HG03571 (cell line): Measurements from ENCODE around the gene PXDN.
"Not testable (repeated sequence)": the region's sequence is repeated elsewhere in the genome, so short reads cannot be mapped to it uniquely, and the experiment has no call there.

Source experiments
- ATAC-seq: cut with Tn5 transposase; IDR thresholded peaks from one replicate; pipeline ENCODE4 v1.9.1; 2021; ENCODE audit not compliant: unreplicated experiment

The PXDN gene, protein sequence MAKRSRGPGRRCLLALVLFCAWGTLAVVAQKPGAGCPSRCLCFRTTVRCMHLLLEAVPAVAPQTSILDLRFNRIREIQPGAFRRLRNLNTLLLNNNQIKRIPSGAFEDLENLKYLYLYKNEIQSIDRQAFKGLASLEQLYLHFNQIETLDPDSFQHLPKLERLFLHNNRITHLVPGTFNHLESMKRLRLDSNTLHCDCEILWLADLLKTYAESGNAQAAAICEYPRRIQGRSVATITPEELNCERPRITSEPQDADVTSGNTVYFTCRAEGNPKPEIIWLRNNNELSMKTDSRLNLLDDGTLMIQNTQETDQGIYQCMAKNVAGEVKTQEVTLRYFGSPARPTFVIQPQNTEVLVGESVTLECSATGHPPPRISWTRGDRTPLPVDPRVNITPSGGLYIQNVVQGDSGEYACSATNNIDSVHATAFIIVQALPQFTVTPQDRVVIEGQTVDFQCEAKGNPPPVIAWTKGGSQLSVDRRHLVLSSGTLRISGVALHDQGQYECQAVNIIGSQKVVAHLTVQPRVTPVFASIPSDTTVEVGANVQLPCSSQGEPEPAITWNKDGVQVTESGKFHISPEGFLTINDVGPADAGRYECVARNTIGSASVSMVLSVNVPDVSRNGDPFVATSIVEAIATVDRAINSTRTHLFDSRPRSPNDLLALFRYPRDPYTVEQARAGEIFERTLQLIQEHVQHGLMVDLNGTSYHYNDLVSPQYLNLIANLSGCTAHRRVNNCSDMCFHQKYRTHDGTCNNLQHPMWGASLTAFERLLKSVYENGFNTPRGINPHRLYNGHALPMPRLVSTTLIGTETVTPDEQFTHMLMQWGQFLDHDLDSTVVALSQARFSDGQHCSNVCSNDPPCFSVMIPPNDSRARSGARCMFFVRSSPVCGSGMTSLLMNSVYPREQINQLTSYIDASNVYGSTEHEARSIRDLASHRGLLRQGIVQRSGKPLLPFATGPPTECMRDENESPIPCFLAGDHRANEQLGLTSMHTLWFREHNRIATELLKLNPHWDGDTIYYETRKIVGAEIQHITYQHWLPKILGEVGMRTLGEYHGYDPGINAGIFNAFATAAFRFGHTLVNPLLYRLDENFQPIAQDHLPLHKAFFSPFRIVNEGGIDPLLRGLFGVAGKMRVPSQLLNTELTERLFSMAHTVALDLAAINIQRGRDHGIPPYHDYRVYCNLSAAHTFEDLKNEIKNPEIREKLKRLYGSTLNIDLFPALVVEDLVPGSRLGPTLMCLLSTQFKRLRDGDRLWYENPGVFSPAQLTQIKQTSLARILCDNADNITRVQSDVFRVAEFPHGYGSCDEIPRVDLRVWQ (N-terminal part only)

DNA sequence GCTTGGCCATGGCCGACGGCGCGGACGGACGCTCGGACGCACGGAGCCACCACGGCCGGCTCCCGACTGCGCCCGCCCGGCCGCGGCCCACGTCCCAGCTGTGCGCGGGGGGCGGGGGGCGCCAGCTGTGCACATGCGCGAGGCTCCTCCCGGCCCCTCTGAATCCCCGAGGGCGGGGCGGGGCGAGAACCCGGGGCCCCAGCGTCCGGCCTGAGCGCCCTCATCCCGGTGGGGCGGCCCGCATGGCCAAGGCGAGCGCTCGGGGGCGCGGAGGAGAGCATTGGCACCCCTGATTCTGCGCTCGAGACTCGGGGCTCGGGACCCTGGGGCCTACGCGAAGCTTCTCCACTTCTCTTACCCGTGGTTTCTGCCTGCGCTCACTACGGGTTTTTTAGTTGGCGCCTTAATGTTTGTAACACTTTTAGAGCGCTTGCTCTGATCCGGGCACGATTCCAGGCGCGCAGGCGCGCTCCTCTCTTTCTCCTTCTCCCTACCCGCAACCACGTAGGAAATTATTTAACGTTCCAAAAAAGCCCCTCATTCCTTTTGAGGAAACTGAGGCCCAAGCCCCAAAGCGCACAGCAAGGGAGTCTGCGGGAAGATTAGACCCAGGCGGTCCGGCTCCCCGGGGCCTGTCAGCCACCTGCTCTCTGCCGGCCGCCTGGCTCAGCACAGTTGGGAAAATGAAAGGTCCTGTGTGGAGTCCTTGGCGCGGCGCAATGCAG lies at the start of gene PXDN:
TSS of gene PXDN (minus strand) at position 70 of the 725 bp plus-strand sequence. CDS start at position 10, 60 bp downstream.
- ATAC-seq, result no peak

DNA sequence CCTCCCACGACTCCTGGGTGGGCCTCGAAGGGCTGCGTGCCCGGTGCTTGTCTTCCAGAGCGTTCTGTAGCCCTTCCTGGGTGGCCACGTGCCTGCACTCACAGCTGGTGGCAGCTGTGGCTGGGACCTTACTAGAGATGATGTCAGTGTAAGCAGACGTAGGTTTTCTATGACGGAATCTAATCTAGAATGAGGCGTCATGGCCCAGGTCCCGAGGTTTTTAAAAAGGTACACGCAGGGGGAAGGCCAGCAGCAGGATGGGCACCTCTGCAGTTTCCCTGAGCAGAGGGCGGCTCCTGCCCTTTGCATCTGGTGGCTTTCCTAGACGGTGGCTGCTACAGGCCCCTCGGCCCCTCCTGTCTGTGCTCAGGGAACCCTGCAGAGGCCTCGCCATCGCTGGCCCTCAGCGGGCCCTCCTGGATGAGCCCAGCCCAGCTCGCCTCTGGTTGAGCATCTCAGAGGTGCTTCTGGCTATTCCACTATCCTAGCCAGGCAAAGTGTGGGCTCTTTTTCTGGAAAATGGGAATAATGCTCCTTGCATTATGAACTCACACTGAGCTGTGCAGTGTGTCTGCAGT lies 49.6 kb upstream of the PXDN start:
- ATAC-seq, result no peak

DNA sequence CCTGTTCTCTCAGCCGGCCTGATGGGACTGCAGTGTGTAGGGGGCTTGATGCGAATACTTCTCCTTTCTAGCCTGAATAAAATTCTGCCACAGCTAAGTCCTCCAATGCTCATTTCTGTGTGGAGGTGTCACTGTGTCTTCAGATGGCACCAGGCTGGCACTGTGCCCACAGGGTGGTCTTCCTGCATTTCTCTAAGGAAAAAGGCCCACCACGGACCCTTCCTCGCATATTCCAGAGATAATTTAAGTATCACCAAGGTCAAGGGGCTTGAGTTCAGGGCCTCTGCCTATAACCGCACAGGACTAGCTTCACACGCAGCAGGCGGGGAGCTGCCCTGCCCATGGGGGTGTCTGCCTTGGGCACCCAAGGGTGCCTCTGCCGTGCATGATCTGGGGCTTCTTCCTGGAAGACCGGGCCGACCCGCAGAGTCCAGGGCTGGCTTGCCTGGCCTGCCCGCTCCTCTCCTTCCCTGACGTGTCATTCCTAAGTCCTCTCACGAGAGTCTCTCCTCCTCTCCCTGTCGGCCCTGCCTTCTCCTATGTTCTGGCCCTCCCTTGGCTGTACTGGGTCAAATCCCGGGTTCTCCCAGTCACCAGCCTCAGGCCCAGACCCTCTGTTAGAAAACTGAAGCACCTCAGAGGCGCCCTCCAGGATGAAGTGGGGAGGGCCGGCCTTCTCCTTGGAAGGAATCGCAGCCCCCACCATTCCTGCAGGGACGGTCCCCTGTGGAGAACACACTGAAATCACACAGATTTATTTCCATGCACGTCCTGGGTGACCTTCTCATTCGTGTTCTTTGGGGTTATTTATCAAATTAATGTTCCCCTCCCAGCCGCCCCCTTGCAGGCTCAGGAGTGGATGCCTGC lies 48.9 kb upstream of the PXDN start:
- ATAC-seq, result no peak

DNA sequence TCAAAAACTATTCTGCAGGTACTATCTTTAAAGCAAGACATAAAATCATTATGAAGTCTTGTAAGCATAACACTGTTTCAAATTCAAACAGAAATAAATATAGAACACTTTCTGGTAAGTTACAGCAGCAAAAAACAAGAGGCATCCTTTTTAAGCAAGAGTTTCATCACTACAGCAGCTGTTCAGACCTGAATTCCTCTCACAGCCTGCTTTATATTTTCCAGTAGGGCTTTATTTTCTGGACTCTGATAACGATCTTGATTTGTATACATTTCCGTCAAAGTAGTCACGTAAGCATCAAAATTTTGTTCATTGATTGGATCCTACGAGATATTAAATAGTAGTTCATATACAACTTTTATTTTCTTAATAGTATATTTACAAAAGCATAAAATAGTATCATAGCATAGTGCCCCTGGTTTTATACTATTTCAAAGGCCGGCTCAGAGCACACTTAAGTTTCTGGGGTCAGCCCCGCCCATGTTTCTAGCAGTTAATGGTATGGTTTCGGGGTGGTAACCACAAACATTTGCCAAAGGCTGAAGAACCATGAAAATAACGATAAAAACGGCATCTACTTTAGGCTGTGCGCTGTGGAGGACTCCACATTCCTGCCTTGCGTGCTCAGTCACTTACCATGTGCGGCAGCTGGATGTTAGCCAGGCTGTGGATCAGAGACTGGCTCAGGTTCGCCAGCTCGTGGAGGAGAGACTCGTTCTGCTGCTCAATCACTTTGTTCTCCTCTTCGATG lies 47.5 kb upstream of the PXDN start:
- ATAC-seq, result no peak

DNA sequence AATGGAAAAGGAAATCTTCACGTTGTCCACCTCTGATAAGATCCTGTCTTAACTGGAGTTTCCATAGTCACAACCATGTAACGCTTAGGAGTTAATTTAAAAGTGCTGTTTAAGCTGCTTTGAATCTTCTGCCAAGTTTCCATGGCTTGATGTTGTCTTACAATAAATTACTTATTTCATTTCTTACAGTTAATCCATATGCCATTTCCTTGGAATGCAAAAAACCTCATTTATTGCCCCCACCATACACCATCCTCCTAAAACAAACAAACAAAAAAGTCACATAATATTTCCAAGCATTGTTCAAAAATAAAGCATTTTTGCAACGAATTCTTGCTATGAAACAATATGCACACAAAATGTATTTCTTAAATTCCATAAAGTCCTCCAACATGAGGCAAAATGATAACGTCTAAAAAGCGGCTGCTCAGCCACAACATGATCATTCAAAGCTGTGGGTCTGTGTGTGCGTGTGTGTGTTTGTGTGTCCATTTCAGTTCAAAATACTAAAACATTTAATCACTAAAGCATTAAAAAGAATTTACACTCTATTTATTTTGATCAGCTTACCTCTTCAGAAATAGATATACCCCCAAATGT lies 46.8 kb upstream of the PXDN start:
- ATAC-seq, result no peak

DNA sequence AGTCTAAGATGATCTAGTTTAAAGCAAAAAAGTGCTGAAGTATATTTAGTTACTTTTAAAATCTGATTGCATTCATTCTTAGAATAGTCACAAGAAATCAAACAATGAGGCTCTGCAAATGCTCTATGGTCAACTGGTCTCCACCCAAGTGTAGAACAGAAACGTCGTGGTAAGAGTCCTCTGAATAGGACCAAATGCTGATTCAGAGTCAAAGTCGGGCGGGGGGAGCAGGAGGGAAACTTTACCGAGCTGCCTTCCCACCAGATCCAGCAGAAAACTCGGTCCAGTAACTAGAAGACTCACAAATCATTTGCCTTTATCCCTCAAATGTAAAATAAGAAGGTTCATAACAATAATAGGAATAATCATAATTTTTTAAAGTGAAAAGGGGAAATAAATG lies 46.2 kb upstream of the PXDN start:
- no peak for ATAC-seq

DNA sequence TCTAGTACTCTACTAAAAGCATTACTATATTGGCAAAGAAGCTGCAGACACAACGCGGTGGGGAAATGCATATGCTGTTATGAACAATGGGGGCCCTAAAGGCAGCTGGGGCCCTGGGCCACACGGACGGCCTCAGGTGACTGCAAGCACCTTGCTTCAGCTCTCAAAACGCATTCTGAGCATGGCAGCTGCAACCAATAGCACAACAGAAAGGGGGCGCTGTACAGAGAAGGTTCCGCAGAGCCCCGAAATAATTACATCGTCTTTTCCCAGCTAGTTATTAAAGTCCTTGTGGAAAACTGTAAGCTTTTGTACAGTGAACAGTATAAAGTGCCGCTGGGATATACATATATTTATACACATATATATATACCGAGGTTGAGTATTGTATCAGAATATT lies 45.3 kb upstream of the PXDN start:
- no peak for ATAC-seq

DNA sequence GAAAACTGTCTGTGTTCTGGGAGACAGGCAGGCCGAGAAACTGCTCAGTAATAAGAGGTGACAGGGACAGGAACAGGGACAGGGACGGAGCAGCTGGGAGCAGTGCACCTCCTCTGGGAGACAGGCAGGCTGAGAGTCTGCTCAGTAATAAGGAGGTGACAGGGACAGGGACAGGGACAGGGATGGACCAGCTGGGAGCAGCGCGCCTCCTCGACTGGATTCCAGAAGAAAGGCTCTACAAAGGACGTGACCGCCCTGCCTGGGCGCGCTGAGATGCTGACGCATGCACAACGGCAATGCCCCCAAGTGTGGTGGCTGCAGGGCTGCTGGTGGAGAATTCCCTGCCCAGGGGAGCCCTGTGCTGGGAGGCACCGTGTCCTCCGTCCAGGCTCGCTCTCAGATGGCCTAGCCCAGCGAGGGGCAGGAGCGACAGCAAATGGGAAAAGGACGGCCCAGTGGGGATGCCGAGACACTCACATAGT lies 44.2 kb upstream of the PXDN start:
- no peak for ATAC-seq

DNA sequence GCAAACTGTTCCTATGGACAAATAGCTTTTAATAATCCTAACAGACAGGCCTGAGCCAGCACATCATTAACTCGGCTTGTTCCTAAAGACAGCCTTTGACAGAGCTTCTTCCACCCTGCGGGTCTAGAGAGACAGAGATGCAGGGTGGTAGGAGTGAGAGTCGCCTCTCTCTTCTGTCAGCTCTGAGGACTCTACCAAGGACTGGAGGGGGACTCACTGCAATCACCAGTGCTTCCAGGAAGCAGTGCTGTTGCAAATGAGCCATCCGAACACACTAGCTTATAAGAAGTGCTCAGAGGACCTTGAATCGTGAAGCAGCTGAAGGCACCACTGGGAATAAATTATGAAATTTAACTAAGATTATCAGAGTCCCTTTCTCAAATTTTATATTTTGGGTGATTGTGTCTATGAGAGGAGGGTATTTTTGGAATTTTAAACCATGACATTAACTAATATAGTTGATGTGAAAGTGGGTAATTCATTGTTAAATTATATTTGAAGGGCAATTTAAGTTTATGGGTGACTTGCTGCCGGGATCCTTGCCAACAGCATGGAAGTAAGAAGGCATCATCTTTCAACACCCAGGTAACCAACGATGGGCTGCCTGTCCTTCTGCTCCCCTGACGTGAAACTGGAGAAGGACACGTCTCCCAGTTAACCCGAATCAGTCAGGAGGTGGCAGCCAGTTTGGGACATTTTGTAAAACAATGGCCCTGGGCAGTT lies 43.6 kb upstream of the PXDN start:
- no peak for ATAC-seq

DNA sequence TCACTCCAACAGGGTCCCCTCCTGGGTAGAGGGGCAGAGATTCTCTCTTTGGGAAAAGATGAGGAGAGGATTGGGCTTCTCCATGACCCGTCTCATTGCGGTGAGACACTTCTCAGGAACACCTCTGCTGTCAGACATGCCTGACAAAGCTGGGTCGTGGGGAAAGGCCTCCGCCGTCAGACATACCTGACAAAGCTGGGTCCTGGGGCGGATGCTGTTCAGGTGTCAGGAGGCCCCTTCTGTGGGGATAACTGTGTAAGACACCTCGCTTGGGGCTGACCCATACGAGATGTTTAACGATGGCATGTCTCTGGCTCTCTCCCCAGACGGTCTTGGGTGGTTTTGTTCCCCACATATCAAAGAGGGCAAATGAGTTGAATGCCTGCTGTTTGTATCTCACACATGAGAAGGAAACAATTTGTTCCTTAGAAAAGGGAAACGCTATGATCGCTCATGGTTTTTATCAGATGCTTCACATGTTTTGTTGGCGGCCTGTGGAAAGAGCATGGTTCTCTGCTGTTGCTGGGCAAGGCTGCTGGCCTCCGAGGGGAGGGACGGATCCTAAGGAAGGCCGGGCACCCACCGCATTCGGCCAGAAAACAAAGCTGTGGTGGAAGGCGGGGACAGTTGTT lies 40.8 kb upstream of the PXDN start:
- no peak for ATAC-seq

DNA sequence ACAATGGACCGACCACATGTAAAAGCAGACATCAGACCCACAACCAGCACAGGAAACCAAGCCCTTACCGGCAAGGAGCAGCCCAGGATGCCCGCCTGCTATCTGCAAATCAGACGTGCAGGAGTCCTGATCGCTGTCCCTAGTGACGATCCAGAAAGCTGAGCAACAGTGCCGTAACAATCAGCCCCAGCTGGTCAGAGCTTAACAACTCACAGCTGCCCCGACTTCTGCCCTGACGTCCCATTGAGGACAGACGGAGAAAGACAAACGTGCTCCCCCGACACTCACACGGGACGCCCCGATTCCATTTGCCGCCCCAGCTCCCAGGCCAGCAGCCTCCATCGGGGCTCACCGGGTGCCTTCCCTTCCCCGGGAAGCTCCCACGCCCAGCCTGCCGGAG lies 39.8 kb upstream of the PXDN start:
- no peak for ATAC-seq

DNA sequence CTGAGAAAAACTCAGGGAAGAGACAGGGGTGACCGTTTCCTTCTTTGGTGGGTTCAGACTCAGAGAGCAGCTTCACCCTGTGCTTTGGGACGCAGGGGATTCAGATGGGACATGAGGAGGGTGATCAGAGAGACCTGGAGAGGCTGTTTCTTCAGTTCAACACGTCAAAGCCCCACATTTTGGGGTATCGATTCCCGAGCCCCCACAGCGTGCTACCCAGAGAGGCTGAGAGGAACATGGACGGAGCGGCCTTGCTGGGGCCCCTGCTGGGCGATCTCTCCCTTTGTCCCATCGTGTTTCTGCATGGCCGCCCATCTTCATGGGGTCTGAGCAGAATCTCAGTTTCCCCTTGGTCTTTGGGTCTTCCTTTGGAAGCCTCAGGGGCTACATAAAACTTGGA lies 38.2 kb upstream of the PXDN start:
- no peak for ATAC-seq

DNA sequence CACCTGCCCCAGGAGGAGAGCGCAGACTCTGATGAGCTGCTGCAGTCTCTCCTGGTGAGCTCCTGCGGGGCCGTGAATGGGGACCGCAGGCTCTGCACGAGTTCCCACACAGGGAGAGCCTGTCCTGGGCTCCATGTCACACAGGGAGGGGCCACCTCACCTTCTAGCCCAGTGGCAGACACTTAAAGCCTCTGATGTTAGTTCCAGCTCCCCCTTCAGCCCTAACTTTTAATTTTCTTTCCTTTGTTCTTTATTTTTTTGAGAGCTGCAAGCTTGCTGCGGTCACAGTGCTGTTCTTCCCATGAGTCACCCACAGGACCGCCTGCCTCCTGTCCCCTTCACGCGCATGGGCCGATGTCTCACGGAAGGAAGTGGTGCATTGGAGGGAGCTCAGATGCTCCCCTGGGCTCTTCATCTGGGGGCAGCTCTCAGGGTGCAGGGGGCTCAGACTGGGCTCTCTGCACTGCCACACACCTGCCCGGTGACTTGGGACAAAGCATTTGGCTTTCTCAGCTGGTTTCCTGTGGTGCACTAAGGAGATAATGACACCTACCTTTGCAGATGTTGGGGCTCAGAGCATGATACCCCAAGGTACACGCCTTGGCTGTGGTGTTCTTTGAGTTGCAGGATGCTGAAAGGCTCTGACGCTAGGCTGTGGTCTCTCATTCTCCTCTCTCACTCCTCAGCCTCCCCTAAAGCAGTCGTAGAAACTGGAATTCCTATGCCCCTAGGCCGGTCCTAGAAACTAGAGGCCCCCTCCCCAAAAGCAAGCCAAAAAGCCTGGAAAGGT lies 37.2 kb upstream of the PXDN start:
- ATAC-seq, result no peak

DNA sequence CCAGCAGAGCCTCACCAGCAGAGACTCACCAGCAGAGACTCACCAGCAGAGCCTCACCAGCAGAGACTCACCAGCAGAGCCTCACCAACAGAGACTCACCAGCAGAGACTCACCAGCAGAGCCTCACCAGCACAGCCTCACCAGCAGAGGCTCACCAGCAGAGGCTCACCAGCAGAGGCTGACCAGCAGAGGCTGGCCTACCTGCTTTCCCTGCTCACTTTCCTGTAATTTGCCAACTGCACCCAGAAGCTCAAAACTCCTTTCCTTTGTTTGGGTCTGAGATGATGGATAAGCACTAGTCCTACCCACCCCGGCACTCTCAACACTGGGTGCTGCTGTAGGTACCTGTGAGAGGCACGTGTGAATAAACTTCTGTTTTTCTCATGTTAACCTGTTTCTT lies 36.4 kb upstream of the PXDN start:
- ATAC-seq, result no peak

DNA sequence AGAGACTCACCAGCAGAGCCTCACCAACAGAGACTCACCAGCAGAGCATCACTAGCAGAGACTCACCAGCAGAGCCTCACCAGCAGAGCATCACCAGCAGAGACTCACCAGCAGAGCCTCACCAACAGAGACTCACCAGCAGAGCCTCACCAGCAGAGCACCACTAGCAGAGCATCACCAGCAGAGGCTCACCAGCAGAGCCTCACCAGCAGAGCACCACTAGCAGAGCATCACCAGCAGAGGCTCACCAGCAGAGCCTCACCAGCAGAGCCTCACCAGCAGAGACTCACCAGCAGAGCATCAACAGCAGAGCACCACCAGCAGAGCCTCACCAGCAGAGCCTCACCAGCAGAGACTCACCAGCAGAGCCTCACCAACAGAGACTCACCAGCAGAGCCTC lies 35.7 kb upstream of the PXDN start:
- ATAC-seq, result not testable (repeated sequence)

DNA sequence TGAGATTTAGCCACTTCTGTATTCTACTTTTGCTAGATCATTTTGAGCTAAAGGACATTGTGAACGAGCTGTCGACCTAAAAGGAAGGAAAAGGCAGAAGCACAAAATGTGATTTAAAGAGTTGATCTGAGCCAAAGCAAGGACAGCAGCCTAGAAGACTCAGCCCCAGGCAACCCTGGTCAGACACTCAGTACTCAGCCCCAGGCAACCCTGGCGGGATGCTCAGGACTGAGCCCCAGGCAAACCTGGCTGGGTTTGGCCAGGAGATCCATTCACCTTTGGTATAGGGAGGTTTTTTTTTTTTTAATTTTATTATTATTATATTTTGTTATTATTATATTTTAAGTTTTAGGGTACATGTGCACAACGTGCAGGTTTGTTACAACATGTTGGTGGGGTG lies 34.3 kb upstream of the PXDN start:
- ATAC-seq, result no peak
